HepG2 (cell line): ENCODE measurements around the gene ACOXL. TPM values are rescaled to one million over a fixed set of nuclear protein-coding genes. Genes with fewer than 3 reads are reported as not detected.

Source experiments
- ASH2L ChIP-seq: fragments of 300-600, 200-600 bp; sonication (generic); IDR thresholded peaks from 2 replicates; pipeline ENCODE4 v1.7.0; 2017; ENCODE audit warnings: low read depth, mild to moderate bottlenecking, moderate library complexity, mixed read lengths, low read length; ENCODE audit not compliant: insufficient read length
- E2F1 ChIP-seq: sonication (generic); formaldehyde crosslinking; IDR thresholded peaks from 2 replicates; pipeline ENCODE4 v1.5.0; 2020; ENCODE audit warnings: missing genetic modification reagents
- EHMT2 ChIP-seq: fragments of 200-600 bp; sonication (generic); IDR thresholded peaks from 2 replicates; pipeline ENCODE4 v1.7.0; 2017; ENCODE audit warnings: antibody characterized with exemption, low read depth, low read length, borderline replicate concordance
- EZH2 ChIP-seq: conservative IDR thresholded peaks from 2 replicates; pipeline ENCODE4 v1.6.1; 2012; ENCODE audit warnings: mild to moderate bottlenecking, low read depth, low read length, moderate library complexity
- NCOA2 ChIP-seq: sonication (generic); formaldehyde crosslinking; IDR thresholded peaks from 2 replicates; pipeline ENCODE4 v1.8.0; 2022; ENCODE audit warnings: inconsistent platforms
- NFRKB ChIP-seq: fragments of 450-650 bp; IDR thresholded peaks from 2 replicates; pipeline ENCODE4 v1.6.1; 2017
- NR3C1 ChIP-seq: sonication (generic); formaldehyde crosslinking; IDR thresholded peaks from 2 replicates; pipeline ENCODE4 v1.4.0; 2020; ENCODE audit warnings: missing genetic modification reagents
- POLR2A ChIP-seq, 2 experiments: IDR thresholded peaks; 2 replicates each; pipeline ENCODE4 v1.6.1; 2011; ENCODE audit warnings: low read depth in 2 of 2, low read length in 2 of 2, mild to moderate bottlenecking in 1 of 2, moderate library complexity in 1 of 2; ENCODE audit not compliant: insufficient read depth in 1 of 2
- SMYD3 ChIP-seq: sonication (generic); formaldehyde crosslinking; IDR thresholded peaks from 2 replicates; pipeline ENCODE4 v1.8.1; 2023; ENCODE audit warnings: mild to moderate bottlenecking, missing genetic modification reagents
- SP1 ChIP-seq, 2 experiments: fragments of 450-650 bp in 1 of 2; sonication (generic) in 1 of 2; formaldehyde crosslinking in 1 of 2; IDR thresholded peaks; 2 replicates each; pipeline versions ENCODE4 v1.4.0 to v1.6.1; 2016 to 2020; ENCODE audit warnings: missing genetic modification reagents in 1 of 2
- SP140L ChIP-seq: sonication (generic); formaldehyde crosslinking; IDR thresholded peaks from 2 replicates; pipeline ENCODE4 v1.4.0; 2020; ENCODE audit warnings: missing genetic modification reagents, borderline replicate concordance
- TRIM24 ChIP-seq: sonication (generic); formaldehyde crosslinking; IDR thresholded peaks from 2 replicates; pipeline ENCODE4 v1.8.0; 2022; ENCODE audit warnings: mild to moderate bottlenecking, missing genetic modification reagents
- ZEB1 ChIP-seq: IDR thresholded peaks from 2 replicates; pipeline ENCODE4 v1.6.1; 2012; ENCODE audit warnings: mild to moderate bottlenecking, low read depth, inconsistent platforms; ENCODE audit not compliant: insufficient replicate concordance
- ZNF234 ChIP-seq: sonication (generic); formaldehyde crosslinking; conservative IDR thresholded peaks from 2 replicates; pipeline ENCODE4 v1.5.1; 2020; ENCODE audit warnings: mild to moderate bottlenecking, missing genetic modification reagents
- polyA plus RNA-seq, 8 experiments: library from polyadenylated mRNA; depleted of rRNA in 3 of 8; stranded (reverse) in 7 of 8; unstranded in 1 of 8; fragments of >200 nt; fragmentation: Illumina TruSeq in 4 of 8; extraction: Trizol in 4 of 8; gene quantifications; 2 replicates each; pipeline versions ENCODE4 v1.2.1 to v1.2.3, GENCODE V29; 2011 to 2016; ENCODE audit warnings: low read depth in 4 of 8, missing spikeins in 1 of 8, mixed read lengths in 1 of 8; ENCODE audit not compliant: insufficient read depth in 1 of 8
- total RNA-seq, 5 experiments: library from RNA; depleted of rRNA; stranded (reverse); fragments of >200 nt; fragmentation: Illumina TruSeq; extraction: Trizol; gene quantifications; 2 replicates each; pipeline ENCODE4 v1.2.3, GENCODE V29; 2016; ENCODE audit warnings: low read depth in 1 of 5
- TF ChIP-seq, protein P1 (sequence below): conservative IDR thresholded peaks from 2 replicates; pipeline ENCODE4 v1.6.1; 2018; ENCODE audit warnings: missing genetic modification reagents
- TF ChIP-seq, protein P2 (sequence below): sonication (generic); formaldehyde crosslinking; IDR thresholded peaks from 2 replicates; pipeline ENCODE4 v1.4.0; 2020; ENCODE audit warnings: missing genetic modification reagents, borderline replicate concordance
- TF ChIP-seq, protein P3 (sequence below): sonication (generic); formaldehyde crosslinking; IDR thresholded peaks from 2 replicates; pipeline ENCODE4 v1.4.0; 2020; ENCODE audit warnings: missing genetic modification reagents
- TF ChIP-seq, protein P4 (sequence below): sonication (generic); formaldehyde crosslinking; IDR thresholded peaks from 2 replicates; pipeline ENCODE4 v1.5.0; 2020; ENCODE audit warnings: mild to moderate bottlenecking, missing genetic modification reagents
- TF ChIP-seq, protein P5 (sequence below): IDR thresholded peaks from 2 replicates; pipeline ENCODE4 v1.6.1; 2016; ENCODE audit warnings: missing compliant biosample characterization, missing genetic modification reagents, borderline replicate concordance

Gene ACOXL
- total and polyA plus RNA-seq, 2 of the 13 experiments (the other 11 are each of a cell fraction or from before 2014, with no cell fraction given): not detected

DNA sequence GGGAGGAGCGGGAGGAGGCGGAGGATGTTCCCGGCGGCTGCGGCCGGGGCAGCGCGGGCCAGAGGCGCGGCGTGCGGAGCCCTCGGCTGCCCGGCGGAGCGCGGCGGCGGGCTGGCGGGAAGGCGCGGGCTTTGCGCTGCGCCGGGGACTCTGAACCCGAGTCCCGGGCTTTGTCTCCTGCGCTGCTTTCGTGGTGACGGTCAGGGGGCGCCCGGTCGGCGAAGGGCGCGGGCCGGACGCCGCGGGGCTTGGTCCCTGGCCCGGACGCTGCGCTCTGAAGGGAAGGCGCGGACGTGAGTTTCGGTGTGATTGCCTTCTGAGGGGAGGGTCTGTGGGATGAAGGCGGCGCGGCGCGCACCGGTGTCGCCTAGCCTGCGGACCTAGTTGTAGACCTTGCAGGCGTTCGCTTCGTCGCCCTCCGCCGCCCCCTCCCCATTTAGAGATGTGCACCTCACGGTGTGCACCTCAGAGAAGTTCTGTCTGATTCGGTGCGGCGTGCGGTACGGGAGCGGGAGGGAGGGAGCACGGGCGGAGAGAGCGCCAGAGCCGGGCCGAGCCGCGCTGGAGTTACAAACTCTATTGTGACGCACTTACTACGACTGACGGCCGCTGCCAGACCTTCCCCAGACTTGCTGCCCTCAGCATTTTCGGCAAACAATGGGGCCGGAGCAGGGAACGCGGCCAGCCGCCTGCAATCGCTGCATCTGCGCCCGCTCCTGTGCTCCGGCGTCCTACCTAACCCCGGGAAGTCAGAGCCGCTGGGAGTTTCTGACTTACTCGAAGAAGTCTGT lies 390.5 kb downstream of the ACOXL start (continued):
- TF ChIP-seq EHMT2 (no peak), SP1 (IDR thresholded peaks at IDR 0.05) (no peak), SP1 (CRISPR knock-in tag; IDR thresholded peaks at IDR 0.05) (peak; percentile 15; the same call in 1 of the 2 replicates), SP140L (CRISPR knock-in tag) (no peak), SMYD3 (CRISPR knock-in tag) (no peak), EZH2 (no peak), E2F1 (CRISPR knock-in tag) (no peak; the same call in 1 of the 2 replicates), ZNF234 (CRISPR knock-in tag) (no peak), NCOA2 (CRISPR knock-in tag) (no peak), TRIM24 (CRISPR knock-in tag) (no peak), ASH2L (peak; percentile 78), NR3C1 (no peak), NFRKB (no peak), ZEB1 (no peak), POLR2A (IDR thresholded peaks at IDR 0.05; ENCODE audit: insufficient read depth in 1 of 2, low read depth in 2 of 2, low read length in 2 of 2) (peak in 1 of 2 experiments; percentile 57; a peak in 2 of 4 replicates)
- TF ChIP-seq, protein P1, sequence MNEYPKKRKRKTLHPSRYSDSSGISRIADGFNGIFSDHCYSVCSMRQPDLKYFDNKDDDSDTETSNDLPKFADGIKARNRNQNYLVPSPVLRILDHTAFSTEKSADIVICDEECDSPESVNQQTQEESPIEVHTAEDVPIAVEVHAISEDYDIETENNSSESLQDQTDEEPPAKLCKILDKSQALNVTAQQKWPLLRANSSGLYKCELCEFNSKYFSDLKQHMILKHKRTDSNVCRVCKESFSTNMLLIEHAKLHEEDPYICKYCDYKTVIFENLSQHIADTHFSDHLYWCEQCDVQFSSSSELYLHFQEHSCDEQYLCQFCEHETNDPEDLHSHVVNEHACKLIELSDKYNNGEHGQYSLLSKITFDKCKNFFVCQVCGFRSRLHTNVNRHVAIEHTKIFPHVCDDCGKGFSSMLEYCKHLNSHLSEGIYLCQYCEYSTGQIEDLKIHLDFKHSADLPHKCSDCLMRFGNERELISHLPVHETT: no peak; the same call in 1 of the 2 replicates
- TF ChIP-seq, protein P2, sequence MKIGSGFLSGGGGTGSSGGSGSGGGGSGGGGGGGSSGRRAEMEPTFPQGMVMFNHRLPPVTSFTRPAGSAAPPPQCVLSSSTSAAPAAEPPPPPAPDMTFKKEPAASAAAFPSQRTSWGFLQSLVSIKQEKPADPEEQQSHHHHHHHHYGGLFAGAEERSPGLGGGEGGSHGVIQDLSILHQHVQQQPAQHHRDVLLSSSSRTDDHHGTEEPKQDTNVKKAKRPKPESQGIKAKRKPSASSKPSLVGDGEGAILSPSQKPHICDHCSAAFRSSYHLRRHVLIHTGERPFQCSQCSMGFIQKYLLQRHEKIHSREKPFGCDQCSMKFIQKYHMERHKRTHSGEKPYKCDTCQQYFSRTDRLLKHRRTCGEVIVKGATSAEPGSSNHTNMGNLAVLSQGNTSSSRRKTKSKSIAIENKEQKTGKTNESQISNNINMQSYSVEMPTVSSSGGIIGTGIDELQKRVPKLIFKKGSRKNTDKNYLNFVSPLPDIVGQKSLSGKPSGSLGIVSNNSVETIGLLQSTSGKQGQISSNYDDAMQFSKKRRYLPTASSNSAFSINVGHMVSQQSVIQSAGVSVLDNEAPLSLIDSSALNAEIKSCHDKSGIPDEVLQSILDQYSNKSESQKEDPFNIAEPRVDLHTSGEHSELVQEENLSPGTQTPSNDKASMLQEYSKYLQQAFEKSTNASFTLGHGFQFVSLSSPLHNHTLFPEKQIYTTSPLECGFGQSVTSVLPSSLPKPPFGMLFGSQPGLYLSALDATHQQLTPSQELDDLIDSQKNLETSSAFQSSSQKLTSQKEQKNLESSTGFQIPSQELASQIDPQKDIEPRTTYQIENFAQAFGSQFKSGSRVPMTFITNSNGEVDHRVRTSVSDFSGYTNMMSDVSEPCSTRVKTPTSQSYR (CRISPR knock-in tag): no peak
- TF ChIP-seq, protein P3, sequence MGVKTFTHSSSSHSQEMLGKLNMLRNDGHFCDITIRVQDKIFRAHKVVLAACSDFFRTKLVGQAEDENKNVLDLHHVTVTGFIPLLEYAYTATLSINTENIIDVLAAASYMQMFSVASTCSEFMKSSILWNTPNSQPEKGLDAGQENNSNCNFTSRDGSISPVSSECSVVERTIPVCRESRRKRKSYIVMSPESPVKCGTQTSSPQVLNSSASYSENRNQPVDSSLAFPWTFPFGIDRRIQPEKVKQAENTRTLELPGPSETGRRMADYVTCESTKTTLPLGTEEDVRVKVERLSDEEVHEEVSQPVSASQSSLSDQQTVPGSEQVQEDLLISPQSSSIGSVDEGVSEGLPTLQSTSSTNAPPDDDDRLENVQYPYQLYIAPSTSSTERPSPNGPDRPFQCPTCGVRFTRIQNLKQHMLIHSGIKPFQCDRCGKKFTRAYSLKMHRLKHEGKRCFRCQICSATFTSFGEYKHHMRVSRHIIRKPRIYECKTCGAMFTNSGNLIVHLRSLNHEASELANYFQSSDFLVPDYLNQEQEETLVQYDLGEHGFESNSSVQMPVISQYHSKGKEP: no peak
- TF ChIP-seq, protein P4, sequence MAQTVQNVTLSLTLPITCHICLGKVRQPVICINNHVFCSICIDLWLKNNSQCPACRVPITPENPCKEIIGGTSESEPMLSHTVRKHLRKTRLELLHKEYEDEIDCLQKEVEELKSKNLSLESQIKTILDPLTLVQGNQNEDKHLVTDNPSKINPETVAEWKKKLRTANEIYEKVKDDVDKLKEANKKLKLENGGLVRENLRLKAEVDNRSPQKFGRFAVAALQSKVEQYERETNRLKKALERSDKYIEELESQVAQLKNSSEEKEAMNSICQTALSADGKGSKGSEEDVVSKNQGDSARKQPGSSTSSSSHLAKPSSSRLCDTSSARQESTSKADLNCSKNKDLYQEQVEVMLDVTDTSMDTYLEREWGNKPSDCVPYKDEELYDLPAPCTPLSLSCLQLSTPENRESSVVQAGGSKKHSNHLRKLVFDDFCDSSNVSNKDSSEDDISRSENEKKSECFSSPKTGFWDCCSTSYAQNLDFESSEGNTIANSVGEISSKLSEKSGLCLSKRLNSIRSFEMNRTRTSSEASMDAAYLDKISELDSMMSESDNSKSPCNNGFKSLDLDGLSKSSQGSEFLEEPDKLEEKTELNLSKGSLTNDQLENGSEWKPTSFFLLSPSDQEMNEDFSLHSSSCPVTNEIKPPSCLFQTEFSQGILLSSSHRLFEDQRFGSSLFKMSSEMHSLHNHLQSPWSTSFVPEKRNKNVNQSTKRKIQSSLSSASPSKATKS (CRISPR knock-in tag): no peak
- TF ChIP-seq, protein P5, sequence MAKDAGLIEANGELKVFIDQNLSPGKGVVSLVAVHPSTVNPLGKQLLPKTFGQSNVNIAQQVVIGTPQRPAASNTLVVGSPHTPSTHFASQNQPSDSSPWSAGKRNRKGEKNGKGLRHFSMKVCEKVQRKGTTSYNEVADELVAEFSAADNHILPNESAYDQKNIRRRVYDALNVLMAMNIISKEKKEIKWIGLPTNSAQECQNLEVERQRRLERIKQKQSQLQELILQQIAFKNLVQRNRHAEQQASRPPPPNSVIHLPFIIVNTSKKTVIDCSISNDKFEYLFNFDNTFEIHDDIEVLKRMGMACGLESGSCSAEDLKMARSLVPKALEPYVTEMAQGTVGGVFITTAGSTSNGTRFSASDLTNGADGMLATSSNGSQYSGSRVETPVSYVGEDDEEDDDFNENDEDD (CRISPR knock-in tag): no peak
